GM23338 (cell line): ENCODE measurements around the gene CLEC1A. TPM values are rescaled to one million over a fixed set of nuclear protein-coding genes. Genes with fewer than 3 reads are reported as not detected.

ENCODE experiments used
- ATAC-seq: fragments of 200-7000 bp; cut with Tn5 transposase; 3 replicates; pipeline ENCODE4 v1.9.1; 2020
- DNase-seq: peaks from one replicate; pipeline ENCODE4 v3.0.0-alpha.2; 2015; ENCODE audit warnings: low spot score
- H2AFZ ChIP-seq: fragments of 200-600 bp; sonication (generic); 2 replicates; pipeline ENCODE4 v1.8.0; 2016; ENCODE audit warnings: antibody characterized with exemption, mild to moderate bottlenecking, moderate library complexity
- H3F3A ChIP-seq: fragments of 200-600 bp; sonication (generic); replicated peaks from 2 replicates; pipeline ENCODE4 v1.8.0; 2017; ENCODE audit warnings: antibody characterized with exemption, mixed run types, low read depth
- H3K27ac ChIP-seq: fragments of 200-600 bp; sonication (generic); 2 replicates; pipeline ENCODE4 v1.6.1; 2016; ENCODE audit warnings: low read depth
- H3K27me3 ChIP-seq: fragments of 200-600 bp; sonication (generic); 2 replicates; pipeline ENCODE4 v1.8.0; 2016; ENCODE audit warnings: mild to moderate bottlenecking, mixed run types, moderate library complexity; ENCODE audit not compliant: insufficient read depth
- H3K36me3 ChIP-seq: fragments of 200-600 bp; sonication (generic); 2 replicates; pipeline ENCODE4 v1.8.0; 2016; ENCODE audit warnings: mild to moderate bottlenecking; ENCODE audit not compliant: insufficient read depth
- H3K4me1 ChIP-seq: fragments of 200-600 bp; sonication (generic); 2 replicates; pipeline ENCODE4 v1.8.0; 2016; ENCODE audit warnings: mild to moderate bottlenecking, moderate library complexity; ENCODE audit not compliant: insufficient read depth
- H3K4me2 ChIP-seq: fragments of 200-600 bp; sonication (generic); 2 replicates; pipeline ENCODE4 v1.7.1; 2017; ENCODE audit warnings: mixed run types
- H3K4me3 ChIP-seq: fragments of 200-600 bp; sonication (generic); 2 replicates; pipeline ENCODE4 v1.6.1; 2016; ENCODE audit warnings: mixed run types
- H3K79me2 ChIP-seq: fragments of 200-600 bp; sonication (generic); replicated peaks from 2 replicates; pipeline ENCODE4 v1.8.0; 2017; ENCODE audit warnings: mild to moderate bottlenecking; ENCODE audit not compliant: insufficient read depth
- H3K9me2 ChIP-seq: fragments of 200-600 bp; sonication (generic); 2 replicates; pipeline ENCODE4 v1.8.0; 2017; ENCODE audit not compliant: insufficient read depth
- H4K20me1 ChIP-seq: fragments of 200-600 bp; sonication (generic); replicated peaks from 2 replicates; pipeline ENCODE4 v1.8.0; 2017; ENCODE audit warnings: mild to moderate bottlenecking; ENCODE audit not compliant: insufficient read depth
- H3K27ac Mint-ChIP-seq: 2 replicates; pipeline ENCODE4 v1.8.0; 2020; ENCODE audit warnings: inconsistent platforms, mild to moderate bottlenecking, moderate library complexity, mixed read lengths
- H3K27me3 Mint-ChIP-seq: 3 replicates; pipeline ENCODE4 v1.8.0; 2022; ENCODE audit warnings: low read depth, mild to moderate bottlenecking, moderate library complexity, mixed read lengths, inconsistent platforms; ENCODE audit not compliant: insufficient read depth, poor library complexity
- H3K36me3 Mint-ChIP-seq: 3 replicates; pipeline ENCODE4 v1.8.0; 2021; ENCODE audit warnings: low read depth, mild to moderate bottlenecking, inconsistent platforms, moderate library complexity, mixed read lengths
- H3K4me1 Mint-ChIP-seq: 3 replicates; pipeline ENCODE4 v1.8.0; 2020; ENCODE audit warnings: mild to moderate bottlenecking, inconsistent platforms, mixed read lengths
- H3K4me3 Mint-ChIP-seq: 3 replicates; pipeline ENCODE4 v1.8.0; 2021; ENCODE audit warnings: moderate library complexity, mild to moderate bottlenecking, inconsistent platforms, mixed read lengths
- H3K9me3 Mint-ChIP-seq: 3 replicates; pipeline ENCODE4 v1.8.0; 2020; ENCODE audit warnings: moderate library complexity, mild to moderate bottlenecking, inconsistent platforms, mixed read lengths
- EZH2 ChIP-seq: fragments of 200-600 bp; sonication (generic); IDR thresholded peaks from one replicate; pipeline ENCODE4 v1.8.0; 2017; ENCODE audit warnings: antibody characterized with exemption, mild to moderate bottlenecking, low read depth; ENCODE audit not compliant: unreplicated experiment
- EZH2phosphoT487 ChIP-seq: fragments of 200-600 bp; sonication (generic); IDR thresholded peaks from one replicate; pipeline ENCODE4 v1.8.1; 2018; ENCODE audit warnings: antibody characterized with exemption; ENCODE audit not compliant: unreplicated experiment
- NANOG ChIP-seq: IDR thresholded peaks from 2 replicates; pipeline ENCODE4 v1.6.1; 2016; ENCODE audit warnings: antibody characterized with exemption, borderline replicate concordance
- POLR2AphosphoS5 ChIP-seq: IDR thresholded peaks from 2 replicates; pipeline ENCODE4 v1.6.1; 2016; ENCODE audit warnings: antibody characterized with exemption, low read depth
- STAT1 ChIP-seq: IDR thresholded peaks from one replicate; pipeline ENCODE4 v1.6.1; 2016; ENCODE audit warnings: antibody characterized with exemption; ENCODE audit not compliant: unreplicated experiment
- ZNF114 ChIP-seq: fragments of 250-450 bp; sonication (Bioruptor Pico); IDR thresholded peaks from 2 replicates; pipeline ENCODE4 v1.5.0; 2020; ENCODE audit warnings: mild to moderate bottlenecking, moderate library complexity
- ZNF331 ChIP-seq: fragments of 250-450 bp; sonication (Bioruptor Pico); IDR thresholded peaks from 2 replicates; pipeline ENCODE4 v1.5.0; 2020; ENCODE audit warnings: low read depth, mild to moderate bottlenecking, moderate library complexity
- polyA plus RNA-seq: library from polyadenylated mRNA; unstranded; fragments of >200 nt; fragmentation: Nextera tagmentation; extraction: Ambion mirVana; gene quantifications from 2 replicates; pipeline ENCODE4 v1.2.1, GENCODE V29; 2016
- total RNA-seq: library from RNA; depleted of rRNA; stranded (reverse); fragments of >200 nt; shearing (Covaris generic); gene quantifications from 2 replicates; pipeline ENCODE4 v1.2.3, GENCODE V29; 2014
- TF ChIP-seq, protein P1 (sequence below): IDR thresholded peaks from one replicate; pipeline ENCODE4 v1.6.1; 2018; ENCODE audit warnings: antibody characterized with exemption; ENCODE audit not compliant: unreplicated experiment
- TF ChIP-seq, protein P2 (sequence below), 2 experiments: fragments of 200-600 bp in 1 of 2; sonication (generic) in 1 of 2; conservative IDR thresholded peaks; 2 replicates each; pipeline versions ENCODE4 v1.5.1 to v1.6.1; 2016 to 2017; ENCODE audit warnings: antibody characterized with exemption in 2 of 2, low read depth in 2 of 2, mild to moderate bottlenecking in 2 of 2, moderate library complexity in 1 of 2
- TF ChIP-seq, protein P3 (sequence below): IDR thresholded peaks from 2 replicates; pipeline ENCODE4 v1.6.1; 2016; ENCODE audit warnings: antibody characterized with exemption

CLEC1A gene
- total and polyA plus RNA-seq, 2 experiments from 2014 or later: 1.1 TPM; not detected in 1

DNA sequence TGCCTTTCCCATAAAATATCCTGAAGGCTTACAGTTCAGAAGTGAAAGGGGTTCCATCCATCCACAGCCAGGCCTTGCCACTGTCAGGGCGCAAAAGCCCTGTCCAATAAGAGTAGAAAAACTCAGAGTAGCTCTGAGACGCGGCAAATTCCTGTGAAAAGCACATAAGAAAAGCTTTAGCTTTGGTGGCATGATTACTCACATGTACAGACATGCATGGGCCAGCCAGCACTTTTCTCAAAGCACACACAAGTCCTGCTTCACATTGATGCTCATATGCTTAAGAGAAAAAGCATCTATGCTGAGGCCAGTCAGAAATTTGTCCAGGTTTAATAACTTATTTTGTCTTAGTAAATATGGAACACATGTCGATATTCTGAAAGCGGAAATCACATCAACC lies 25.5 kb downstream of the CLEC1A start:
- Mint-ChIP-seq H3K4me1 (no peaks in the 10 kb centered on the region; the same call in 2 of the 3 replicates), H3K27me3 (peaks cover 2% of the 10 kb centered on the region), H3K9me3 (no peaks in the 10 kb centered on the region), H3K4me3 (no peak overlapping the region), H3K36me3 (no peaks in the 10 kb centered on the region), H3K27ac (no peak overlapping the region)
- no peak for DNase-seq
- no peaks in the 10 kb centered on the region for H3K36me3 ChIP-seq
- H3K4me2 ChIP-seq: no peak overlapping the region
- H3F3A ChIP-seq: no peaks in the 10 kb centered on the region
- H3K79me2 ChIP-seq: no peaks in the 10 kb centered on the region
- no peak for ATAC-seq
- TF ChIP-seq EZH2phosphoT487 (no peak), ZNF114 (no peak), EZH2 (no peak), STAT1 (no peak)
- TF ChIP-seq, protein P1, sequence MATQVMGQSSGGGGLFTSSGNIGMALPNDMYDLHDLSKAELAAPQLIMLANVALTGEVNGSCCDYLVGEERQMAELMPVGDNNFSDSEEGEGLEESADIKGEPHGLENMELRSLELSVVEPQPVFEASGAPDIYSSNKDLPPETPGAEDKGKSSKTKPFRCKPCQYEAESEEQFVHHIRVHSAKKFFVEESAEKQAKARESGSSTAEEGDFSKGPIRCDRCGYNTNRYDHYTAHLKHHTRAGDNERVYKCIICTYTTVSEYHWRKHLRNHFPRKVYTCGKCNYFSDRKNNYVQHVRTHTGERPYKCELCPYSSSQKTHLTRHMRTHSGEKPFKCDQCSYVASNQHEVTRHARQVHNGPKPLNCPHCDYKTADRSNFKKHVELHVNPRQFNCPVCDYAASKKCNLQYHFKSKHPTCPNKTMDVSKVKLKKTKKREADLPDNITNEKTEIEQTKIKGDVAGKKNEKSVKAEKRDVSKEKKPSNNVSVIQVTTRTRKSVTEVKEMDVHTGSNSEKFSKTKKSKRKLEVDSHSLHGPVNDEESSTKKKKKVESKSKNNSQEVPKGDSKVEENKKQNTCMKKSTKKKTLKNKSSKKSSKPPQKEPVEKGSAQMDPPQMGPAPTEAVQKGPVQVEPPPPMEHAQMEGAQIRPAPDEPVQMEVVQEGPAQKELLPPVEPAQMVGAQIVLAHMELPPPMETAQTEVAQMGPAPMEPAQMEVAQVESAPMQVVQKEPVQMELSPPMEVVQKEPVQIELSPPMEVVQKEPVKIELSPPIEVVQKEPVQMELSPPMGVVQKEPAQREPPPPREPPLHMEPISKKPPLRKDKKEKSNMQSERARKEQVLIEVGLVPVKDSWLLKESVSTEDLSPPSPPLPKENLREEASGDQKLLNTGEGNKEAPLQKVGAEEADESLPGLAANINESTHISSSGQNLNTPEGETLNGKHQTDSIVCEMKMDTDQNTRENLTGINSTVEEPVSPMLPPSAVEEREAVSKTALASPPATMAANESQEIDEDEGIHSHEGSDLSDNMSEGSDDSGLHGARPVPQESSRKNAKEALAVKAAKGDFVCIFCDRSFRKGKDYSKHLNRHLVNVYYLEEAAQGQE: no peak
- no peak overlapping the region for H2AFZ ChIP-seq
- no peaks in the 10 kb centered on the region for H3K4me1 ChIP-seq
- H4K20me1 ChIP-seq: no peaks in the 10 kb centered on the region
- H3K9me2 ChIP-seq: no peaks in the 10 kb centered on the region
- H3K27me3 ChIP-seq: no peaks in the 10 kb centered on the region
- H3K4me3 ChIP-seq: no peak overlapping the region
- no peak overlapping the region for H3K27ac ChIP-seq

DNA sequence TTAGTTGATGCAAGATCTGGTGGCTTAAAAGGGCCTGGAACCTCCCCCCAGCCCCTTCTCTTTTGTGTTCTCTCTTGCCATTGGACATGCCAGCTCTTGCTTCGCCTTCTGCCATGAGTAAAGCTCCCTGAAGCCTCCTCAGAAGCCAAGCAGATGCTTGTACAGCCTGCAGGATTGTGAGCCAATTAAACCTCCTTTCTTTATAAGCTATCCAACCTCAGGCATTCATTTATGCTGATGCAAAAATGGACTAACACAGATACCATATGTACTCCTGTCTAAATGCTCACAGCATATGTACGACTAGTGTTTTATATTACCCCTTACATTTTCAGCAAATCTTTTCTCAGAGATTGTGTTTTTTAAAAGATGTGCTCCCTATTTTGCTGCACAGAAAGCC lies 26.7 kb downstream of the CLEC1A start:
- no peak for ATAC-seq
- H3K4me3 Mint-ChIP-seq: no peak overlapping the region
- H3K4me1 Mint-ChIP-seq: peaks cover 5% of the 10 kb centered on the region

More for the DNA sequence above, 26.7 kb downstream of the CLEC1A start:
- no peak for DNase-seq
- H3K9me3 Mint-ChIP-seq: no peaks in the 10 kb centered on the region
- no peaks in the 10 kb centered on the region for H3K9me2 ChIP-seq
- no peak overlapping the region for H3K4me2 ChIP-seq
- H4K20me1 ChIP-seq: no peaks in the 10 kb centered on the region
- H3K27ac Mint-ChIP-seq: no peak overlapping the region
- no peak overlapping the region for H3K27ac ChIP-seq
- peaks cover 2% of the 10 kb centered on the region for H3K27me3 Mint-ChIP-seq
- no peak overlapping the region for H3K4me3 ChIP-seq
- H2AFZ ChIP-seq: no peak overlapping the region; the same call in 1 of the 2 replicates
- no peaks in the 10 kb centered on the region for H3K36me3 ChIP-seq
- no peaks in the 10 kb centered on the region for H3K36me3 Mint-ChIP-seq
- H3K27me3 ChIP-seq: no peaks in the 10 kb centered on the region
- TF ChIP-seq, protein P2, sequence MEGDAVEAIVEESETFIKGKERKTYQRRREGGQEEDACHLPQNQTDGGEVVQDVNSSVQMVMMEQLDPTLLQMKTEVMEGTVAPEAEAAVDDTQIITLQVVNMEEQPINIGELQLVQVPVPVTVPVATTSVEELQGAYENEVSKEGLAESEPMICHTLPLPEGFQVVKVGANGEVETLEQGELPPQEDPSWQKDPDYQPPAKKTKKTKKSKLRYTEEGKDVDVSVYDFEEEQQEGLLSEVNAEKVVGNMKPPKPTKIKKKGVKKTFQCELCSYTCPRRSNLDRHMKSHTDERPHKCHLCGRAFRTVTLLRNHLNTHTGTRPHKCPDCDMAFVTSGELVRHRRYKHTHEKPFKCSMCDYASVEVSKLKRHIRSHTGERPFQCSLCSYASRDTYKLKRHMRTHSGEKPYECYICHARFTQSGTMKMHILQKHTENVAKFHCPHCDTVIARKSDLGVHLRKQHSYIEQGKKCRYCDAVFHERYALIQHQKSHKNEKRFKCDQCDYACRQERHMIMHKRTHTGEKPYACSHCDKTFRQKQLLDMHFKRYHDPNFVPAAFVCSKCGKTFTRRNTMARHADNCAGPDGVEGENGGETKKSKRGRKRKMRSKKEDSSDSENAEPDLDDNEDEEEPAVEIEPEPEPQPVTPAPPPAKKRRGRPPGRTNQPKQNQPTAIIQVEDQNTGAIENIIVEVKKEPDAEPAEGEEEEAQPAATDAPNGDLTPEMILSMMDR (conservative IDR thresholded peaks at IDR 0.05; ENCODE audit: low read depth in 2 of 2): no peak
- no peak for TF ChIP-seq EZH2
- TF ChIP-seq, protein P3, sequence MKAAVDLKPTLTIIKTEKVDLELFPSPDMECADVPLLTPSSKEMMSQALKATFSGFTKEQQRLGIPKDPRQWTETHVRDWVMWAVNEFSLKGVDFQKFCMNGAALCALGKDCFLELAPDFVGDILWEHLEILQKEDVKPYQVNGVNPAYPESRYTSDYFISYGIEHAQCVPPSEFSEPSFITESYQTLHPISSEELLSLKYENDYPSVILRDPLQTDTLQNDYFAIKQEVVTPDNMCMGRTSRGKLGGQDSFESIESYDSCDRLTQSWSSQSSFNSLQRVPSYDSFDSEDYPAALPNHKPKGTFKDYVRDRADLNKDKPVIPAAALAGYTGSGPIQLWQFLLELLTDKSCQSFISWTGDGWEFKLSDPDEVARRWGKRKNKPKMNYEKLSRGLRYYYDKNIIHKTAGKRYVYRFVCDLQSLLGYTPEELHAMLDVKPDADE: no peak
- TF ChIP-seq NANOG: no peak
- no peak for TF ChIP-seq STAT1
- no peak for TF ChIP-seq ZNF331 (CRISPR knock-in tag)
- TF ChIP-seq ZNF114: no peak
- no peak for TF ChIP-seq POLR2AphosphoS5
- H3K4me1 ChIP-seq: 0 out of 2 replicates have a peak, but pooled peaks cover 5% of the 10 kb centered on the region
- no peaks in the 10 kb centered on the region for H3F3A ChIP-seq
- H3K79me2 ChIP-seq: no peaks in the 10 kb centered on the region
